Measurements from ENCODE around the gene TMEM98.
"Not testable (repeated sequence)": the region's sequence is repeated elsewhere in the genome, so short reads cannot be mapped to it uniquely, and the experiment has no call there.

TMEM98 gene

GRCh38 chr17:32914181-32914580 lies 13.8 kb upstream of the TMEM98 start:
- FAIRE-seq: no peak

GRCh38 chr17:32915245-32915644 lies 12.7 kb upstream of the TMEM98 start:
- FAIRE-seq: no peak
- DNase-seq (ENCODE audit: insufficient read length, low spot score): no peak

More at GRCh38 chr17:32914181-32914580, 13.8 kb upstream of the TMEM98 start:
- no peak for DNase-seq (ENCODE audit: insufficient read length, low spot score)

DNA sequence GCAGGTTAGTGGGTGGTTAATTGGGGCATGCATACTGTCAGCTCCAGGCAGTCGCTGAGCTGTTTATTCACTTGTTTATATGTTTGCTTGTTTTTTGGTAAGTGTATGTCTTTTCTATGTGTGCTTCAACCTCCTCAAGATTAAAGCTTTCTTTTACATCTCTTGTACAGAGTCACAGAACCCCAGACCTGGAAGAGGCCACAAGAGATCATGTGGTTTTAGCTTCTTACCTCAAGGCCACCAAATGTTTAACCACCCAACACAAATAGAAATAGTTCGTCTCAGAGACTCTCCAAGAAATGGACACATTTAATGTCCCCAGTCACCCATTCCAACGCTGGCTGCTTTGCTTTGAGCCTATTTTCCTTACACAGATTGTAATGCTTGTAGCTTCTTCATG lies 11.8 kb upstream of the TMEM98 start:
- DNase-seq (ENCODE audit: insufficient read length, low spot score): no peak
- FAIRE-seq: no peak

- DNase-seq (ENCODE audit: insufficient read length, low spot score) (no peak), FAIRE-seq (no peak)
Observed at GRCh38 chr17:32917081-32917480, 10.9 kb upstream of the TMEM98 start.

GRCh38 chr17:32917842-32918241 lies 10.1 kb upstream of the TMEM98 start:
- FAIRE-seq (no peak), DNase-seq (ENCODE audit: insufficient read length, low spot score) (no peak)

DNA sequence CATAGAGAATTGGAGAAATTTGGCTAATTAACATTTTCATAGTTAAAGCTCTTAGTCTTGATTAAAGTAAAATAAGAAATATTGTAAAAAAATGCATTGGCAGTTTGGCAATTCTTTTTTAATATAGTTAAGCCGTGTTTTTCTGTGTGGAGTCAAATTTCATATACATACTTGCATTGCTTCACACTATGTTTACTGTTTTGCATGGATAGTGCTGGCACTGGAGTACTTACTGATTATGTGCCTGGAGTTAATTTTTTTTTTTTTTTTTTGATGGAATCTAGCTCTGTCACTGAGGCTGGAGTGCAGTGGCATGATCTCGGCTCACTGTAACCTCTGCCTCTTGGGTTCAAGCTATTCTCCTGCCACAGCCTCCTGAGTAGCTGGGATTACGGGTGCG lies 8.1 kb upstream of the TMEM98 start:
- not testable (repeated sequence) for DNase-seq (ENCODE audit: insufficient read length, low spot score); FAIRE-seq

DNA sequence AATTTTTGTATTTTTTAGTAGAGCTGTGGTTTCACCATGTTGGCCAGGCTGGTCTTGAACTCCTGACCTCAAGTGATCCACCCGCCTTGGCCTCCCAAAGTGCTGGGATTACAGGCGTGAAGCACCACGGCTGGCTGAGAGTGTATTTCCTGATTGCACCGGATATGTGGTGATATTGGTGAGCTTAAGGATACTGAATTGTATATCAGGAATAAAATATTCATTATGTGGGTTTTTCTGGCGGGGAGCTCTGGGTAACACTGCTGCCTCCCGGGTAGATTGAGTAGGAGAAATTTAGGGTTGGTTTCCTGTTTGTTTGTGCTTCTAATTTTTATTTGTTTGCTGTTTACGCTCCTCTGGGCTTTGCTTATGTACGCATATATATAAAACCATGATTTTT lies 7.7 kb upstream of the TMEM98 start:
- FAIRE-seq (no peak), DNase-seq (ENCODE audit: insufficient read length, low spot score) (no peak)

DNA sequence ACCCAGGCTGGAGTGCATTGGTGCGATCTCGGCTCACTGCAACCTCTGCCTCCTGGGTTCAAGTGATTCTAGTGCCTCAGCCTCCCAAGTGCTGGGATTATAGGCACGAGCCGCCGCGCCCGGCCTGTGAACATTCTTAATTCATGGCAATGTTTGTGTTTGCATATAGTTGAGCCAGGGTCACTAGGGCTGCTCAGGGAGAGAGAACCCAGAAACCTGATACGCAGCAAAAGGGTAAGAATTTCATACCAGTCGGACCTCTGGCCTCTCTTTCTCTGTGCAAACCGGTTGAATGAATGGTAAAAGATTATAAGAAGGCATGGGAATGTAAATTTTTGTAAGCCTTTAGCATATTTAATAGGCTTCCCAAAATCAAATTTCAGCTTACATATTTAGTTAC lies 6.9 kb upstream of the TMEM98 start:
- DNase-seq (ENCODE audit: insufficient read length, low spot score) (no peak), FAIRE-seq (no peak)

- FAIRE-seq; DNase-seq (ENCODE audit: insufficient read length, low spot score): not testable (repeated sequence)
Observed at GRCh38 chr17:32923905-32924304, 4.0 kb upstream of the TMEM98 start.

DNA sequence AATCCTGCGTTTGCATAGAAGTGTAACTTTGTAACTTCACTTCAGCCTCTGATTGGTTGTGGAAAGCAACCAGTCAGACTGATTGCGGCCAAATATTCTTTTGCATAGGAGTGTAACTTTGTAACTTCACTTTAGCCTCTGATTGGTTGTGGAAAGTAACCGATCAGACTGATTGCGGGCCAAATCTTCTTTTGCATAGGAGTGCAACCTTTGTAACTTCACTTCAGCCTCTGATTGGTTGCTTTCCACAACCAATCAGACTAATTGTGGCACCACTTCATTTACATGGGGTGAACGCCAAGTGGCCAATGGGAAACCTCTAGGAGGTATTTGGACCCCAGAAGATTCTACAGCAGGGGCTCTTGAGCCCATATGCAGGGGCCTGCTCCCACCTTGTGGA lies 1.8 kb upstream of the TMEM98 start:
- no peak for DNase-seq (ENCODE audit: insufficient read length, low spot score)
- no peak for FAIRE-seq

GRCh38 chr17:32926789-32927188 lies 1.2 kb upstream of the TMEM98 start:
- not testable (repeated sequence) for DNase-seq (ENCODE audit: insufficient read length, low spot score); FAIRE-seq

- no peak for DNase-seq (ENCODE audit: insufficient read length, low spot score)
Observed at GRCh38 chr17:32927201-32927723, 691 bp upstream of the TMEM98 start.

DNA sequence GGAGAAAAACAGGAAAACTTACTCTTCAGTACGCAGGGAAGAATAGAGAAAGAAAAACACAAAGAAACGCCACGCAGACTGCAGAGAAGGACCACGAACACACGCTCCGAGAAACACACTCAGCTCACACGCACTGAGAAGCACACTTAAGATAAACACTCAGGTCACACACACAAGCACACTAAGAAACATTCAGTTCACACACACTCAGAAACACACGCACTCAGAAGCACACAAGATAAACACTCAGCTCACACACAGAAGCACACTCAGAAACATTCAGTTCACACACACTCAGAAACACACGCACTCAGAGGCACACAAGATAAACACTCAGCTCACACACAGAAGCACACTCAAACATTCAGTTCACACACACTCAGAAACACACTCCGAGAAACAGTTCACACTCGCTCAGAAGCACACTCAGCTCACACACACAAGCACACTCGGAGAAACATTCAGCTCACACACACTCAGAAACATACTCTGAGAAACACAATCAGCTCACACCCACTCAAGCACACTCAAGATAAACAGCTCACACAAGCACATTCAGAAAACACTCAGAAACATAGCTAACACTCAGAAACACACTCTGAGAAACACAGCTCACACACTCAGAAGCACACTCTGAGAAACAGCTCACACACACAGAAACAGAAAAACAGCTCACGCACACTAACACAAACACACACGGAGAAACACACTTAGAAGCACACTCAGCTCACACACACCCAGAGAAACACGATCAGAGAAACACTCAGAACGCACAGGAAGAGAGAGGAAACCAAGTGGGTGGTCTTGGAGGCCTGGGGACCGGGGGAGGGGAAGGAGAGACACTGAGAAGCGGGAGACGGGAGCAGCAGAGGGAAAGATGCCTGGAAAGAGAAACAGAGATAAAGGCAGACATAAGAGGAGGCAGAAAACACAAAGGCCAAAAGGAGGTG lies 908 bp downstream of the TMEM98 start:
- DNase-seq (ENCODE audit: insufficient read length, low spot score): no peak
- no peak for FAIRE-seq

More at GRCh38 chr17:32927201-32927723, 691 bp upstream of the TMEM98 start:
- FAIRE-seq: no peak

DNA sequence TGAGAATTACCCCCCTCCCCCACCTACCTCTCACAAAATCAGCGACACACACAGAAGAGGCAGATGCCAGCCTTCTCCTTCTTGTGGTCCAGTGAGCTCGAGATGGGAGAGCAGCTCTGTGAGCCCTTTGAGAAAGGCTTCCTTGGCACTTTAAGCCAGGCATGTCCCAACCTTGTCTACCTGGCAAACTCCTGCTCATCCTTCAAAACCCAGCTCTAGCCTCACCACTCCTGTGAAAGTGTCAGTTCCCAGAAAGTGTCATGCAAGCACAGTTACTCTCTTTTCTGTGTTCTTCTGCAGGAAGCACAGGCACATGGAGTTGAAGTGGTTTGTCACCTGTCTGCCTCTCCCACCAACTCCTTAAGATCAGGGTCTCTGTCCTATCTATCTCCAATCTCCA lies 1.6 kb downstream of the TMEM98 start:
- FAIRE-seq (no peak), DNase-seq (ENCODE audit: insufficient read length, low spot score) (no peak)

GRCh38 chr17:32930512-32930911 lies 2.6 kb downstream of the TMEM98 start:
- DNase-seq (ENCODE audit: insufficient read length, low spot score): no peak
- FAIRE-seq: no peak

DNA sequence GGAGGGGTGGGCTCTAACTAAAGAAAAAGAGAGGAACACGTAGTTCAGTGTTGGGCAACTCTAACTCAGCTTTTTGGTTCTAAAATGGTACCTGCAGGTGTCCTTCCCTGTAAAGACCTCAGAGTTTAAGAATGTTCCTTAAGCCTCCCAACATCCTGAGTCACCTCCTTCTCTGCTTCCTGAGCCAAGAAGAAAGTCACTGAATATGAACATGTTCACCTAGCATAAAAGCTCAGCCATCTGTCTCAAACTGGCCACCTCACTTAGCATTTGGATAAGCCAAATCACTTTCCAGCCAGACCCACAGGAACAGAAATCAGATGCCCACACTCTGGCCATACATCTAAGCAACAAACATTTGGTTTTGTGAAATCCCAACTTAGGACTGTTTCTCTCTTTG lies 3.7 kb downstream of the TMEM98 start:
- no peak for DNase-seq (ENCODE audit: insufficient read length, low spot score)
- no peak for FAIRE-seq

DNA sequence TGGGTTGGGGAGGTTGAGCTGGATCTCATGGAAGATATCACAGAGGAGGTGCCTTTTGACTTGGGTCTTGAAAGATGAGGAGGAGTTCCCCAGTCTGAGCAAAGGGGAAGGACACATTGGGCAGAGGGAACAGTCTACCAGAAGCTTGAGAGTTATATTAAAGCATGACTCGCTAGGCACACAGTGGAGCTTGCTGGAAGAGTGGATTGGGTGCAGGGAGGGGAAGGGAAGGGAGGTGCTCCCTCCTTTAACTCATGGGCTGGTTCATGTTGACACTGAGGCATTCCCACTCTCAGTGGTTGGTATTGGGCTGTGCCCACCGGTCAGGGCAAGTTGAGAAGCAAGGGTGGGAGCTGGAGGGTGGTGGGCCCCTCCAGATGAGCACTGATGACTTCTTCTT lies 5.9 kb downstream of the TMEM98 start:
- DNase-seq (ENCODE audit: insufficient read length, low spot score) (no peak), FAIRE-seq (no peak)

GRCh38 chr17:32935726-32936125 lies 7.8 kb downstream of the TMEM98 start:
- DNase-seq (ENCODE audit: insufficient read length, low spot score): no peak
- no peak for FAIRE-seq

GRCh38 chr17:32936186-32936893 lies 8.4 kb downstream of the TMEM98 start:
- FAIRE-seq (no peak), DNase-seq (ENCODE audit: insufficient read length, low spot score) (no peak)

- peak; percentile 82 for FAIRE-seq
- peak; percentile 53 for DNase-seq (ENCODE audit: insufficient read length, low spot score)
Observed at GRCh38 chr17:32936894-32937500, 9.0 kb downstream of the TMEM98 start.
